DND-41 (cell line): ENCODE results near the gene STAG3.

Source experiments
- ATAC-seq: fragments of 200-7000 bp; cut with Tn5 transposase; 3 replicates; pipeline ENCODE4 v1.9.1; 2021; ENCODE audit warnings: low read depth; ENCODE audit not compliant: insufficient read depth
- DNase-seq: peaks from one replicate; pipeline ENCODE4 v3.0.0-alpha.2; 2020
- H2AFZ ChIP-seq: 2 replicates; pipeline ENCODE4 v1.6.0; 2012; ENCODE audit warnings: low read depth, low read length
- H3K27ac ChIP-seq: 2 replicates; pipeline ENCODE4 v1.5.1; 2012; ENCODE audit warnings: low read length, inconsistent platforms
- H3K27me3 ChIP-seq: fragments of 200-600 bp; sonication (generic); 2 replicates; pipeline ENCODE4 v1.6.0; 2012; ENCODE audit warnings: low read length, mild to moderate bottlenecking, inconsistent platforms; ENCODE audit not compliant: insufficient read depth, poor library complexity
- H3K36me3 ChIP-seq: 2 replicates; pipeline ENCODE4 v1.5.1; 2012; ENCODE audit warnings: low read length, inconsistent platforms; ENCODE audit not compliant: insufficient read depth
- H3K4me1 ChIP-seq: 2 replicates; pipeline ENCODE4 v1.5.1; 2012; ENCODE audit warnings: mild to moderate bottlenecking, low read length; ENCODE audit not compliant: insufficient read depth
- H3K4me2 ChIP-seq: 2 replicates; pipeline ENCODE4 v1.6.0; 2012; ENCODE audit warnings: mild to moderate bottlenecking, moderate library complexity, low read length, inconsistent platforms; ENCODE audit not compliant: insufficient read depth
- H3K4me3 ChIP-seq, 2 experiments: fragments of 200-600 bp in 1 of 2; shearing (Covaris generic) in 1 of 2; 2 replicates each; pipeline ENCODE4 v1.5.1; 2012 to 2016; ENCODE audit warnings: inconsistent platforms in 2 of 2, low read length in 2 of 2, mild to moderate bottlenecking in 2 of 2, low read depth in 1 of 2, moderate library complexity in 1 of 2
- H3K79me2 ChIP-seq: 2 replicates; pipeline ENCODE4 v1.6.0; 2012; ENCODE audit warnings: low read length, inconsistent platforms; ENCODE audit not compliant: insufficient read depth
- H3K9ac ChIP-seq: 2 replicates; pipeline ENCODE4 v1.6.0; 2012; ENCODE audit warnings: low read depth, mild to moderate bottlenecking, inconsistent platforms, low read length, moderate library complexity
- H3K9me3 ChIP-seq: 2 replicates; pipeline ENCODE4 v1.5.1; 2012; ENCODE audit warnings: low read length, moderate library complexity, mild to moderate bottlenecking, inconsistent platforms; ENCODE audit not compliant: insufficient read depth, severe bottlenecking
- H4K20me1 ChIP-seq: 2 replicates; pipeline ENCODE4 v1.6.0; 2012; ENCODE audit warnings: low read length; ENCODE audit not compliant: insufficient read depth
- CTCF ChIP-seq: IDR thresholded peaks from 2 replicates; pipeline ENCODE4 v1.5.1; 2012; ENCODE audit warnings: borderline replicate concordance, low read length, moderate library complexity, mild to moderate bottlenecking; ENCODE audit not compliant: poor library complexity, severe bottlenecking; ENCODE audit errors: extremely low read depth
- EZH2 ChIP-seq: IDR thresholded peaks from 3 replicates; pipeline ENCODE4 v1.6.1; 2012; ENCODE audit warnings: borderline replicate concordance, low read depth, mild to moderate bottlenecking, moderate library complexity, low read length, inconsistent platforms; ENCODE audit not compliant: severe bottlenecking

Gene STAG3

GRCh38 chr7:100163871-100164270, 13.8 kb upstream of the STAG3 start:
- DNase-seq: no peak
- Histone ChIP-seq H3K4me1 (peaks cover 26% of the 10 kb centered on the region), H3K4me2 (no peak overlapping the region), H4K20me1 (no peaks in the 10 kb centered on the region), H3K27ac (no peak overlapping the region), H3K27me3 (peaks cover 7% of the 10 kb centered on the region), H2AFZ (no peak overlapping the region), H3K79me2 (peaks cover 4% of the 10 kb centered on the region; the same call in 1 of the 2 replicates), H3K36me3 (no peaks in the 10 kb centered on the region), H3K4me3 (no peak overlapping the region), H3K9me3 (no peaks in the 10 kb centered on the region), H3K9ac (no peak overlapping the region)
- TF ChIP-seq CTCF: no peak
- no peak for ATAC-seq

GRCh38 chr7:100166317-100166940, 11.3 kb upstream of the STAG3 start:
- Histone ChIP-seq H3K27ac (no peak overlapping the region), H4K20me1 (no peaks in the 10 kb centered on the region), H3K9ac (no peak overlapping the region), H3K4me3 (no peak overlapping the region), H3K36me3 (no peaks in the 10 kb centered on the region), H3K4me1 (peaks cover 26% of the 10 kb centered on the region), H3K27me3 (peaks cover 7% of the 10 kb centered on the region), H3K4me2 (no peak overlapping the region), H2AFZ (no peak overlapping the region), H3K9me3 (no peaks in the 10 kb centered on the region), H3K79me2 (no peaks in the 10 kb centered on the region)
- TF ChIP-seq CTCF (no peak), EZH2 (no peak)
- ATAC-seq (no peak), DNase-seq (no peak)

- H3K4me1 ChIP-seq: peaks cover 26% of the 10 kb centered on the region
- H3K27me3 ChIP-seq: peaks cover 7% of the 10 kb centered on the region
- H4K20me1 ChIP-seq: no peaks in the 10 kb centered on the region
- no peaks in the 10 kb centered on the region for H3K36me3 ChIP-seq
- H2AFZ ChIP-seq: peak overlapping the region; percentile 66
- peak overlapping the region; percentile 52; the same call in 1 of the 2 replicates for H3K9ac ChIP-seq
- H3K9me3 ChIP-seq: no peaks in the 10 kb centered on the region
- DNase-seq (no peak), ATAC-seq (no peak)
- no peaks in the 10 kb centered on the region for H3K79me2 ChIP-seq
- H3K4me3 ChIP-seq: peak overlapping the region in 1 of 2 experiments; percentile 56; a peak in 2 of 4 replicates
- TF ChIP-seq EZH2 (no peak), CTCF (no peak)
- H3K4me2 ChIP-seq: peak overlapping the region; percentile 82
- no peak overlapping the region for H3K27ac ChIP-seq
Measured at GRCh38 chr7:100166970-100167911, 10.5 kb upstream of the STAG3 start.
